Embryonic facial prominence (tissue), 1 donor: ENCODE measurements around the gene TRIP13.
"Not testable (repeated sequence)": the region's sequence is repeated elsewhere in the genome, so short reads cannot be mapped to it uniquely, and the experiment has no call there.

Experiments used
- DNase-seq: peaks from one replicate; pipeline ENCODE4 v3.0.0-alpha.2; 2016; ENCODE audit errors: extremely low spot score

Gene TRIP13

DNA sequence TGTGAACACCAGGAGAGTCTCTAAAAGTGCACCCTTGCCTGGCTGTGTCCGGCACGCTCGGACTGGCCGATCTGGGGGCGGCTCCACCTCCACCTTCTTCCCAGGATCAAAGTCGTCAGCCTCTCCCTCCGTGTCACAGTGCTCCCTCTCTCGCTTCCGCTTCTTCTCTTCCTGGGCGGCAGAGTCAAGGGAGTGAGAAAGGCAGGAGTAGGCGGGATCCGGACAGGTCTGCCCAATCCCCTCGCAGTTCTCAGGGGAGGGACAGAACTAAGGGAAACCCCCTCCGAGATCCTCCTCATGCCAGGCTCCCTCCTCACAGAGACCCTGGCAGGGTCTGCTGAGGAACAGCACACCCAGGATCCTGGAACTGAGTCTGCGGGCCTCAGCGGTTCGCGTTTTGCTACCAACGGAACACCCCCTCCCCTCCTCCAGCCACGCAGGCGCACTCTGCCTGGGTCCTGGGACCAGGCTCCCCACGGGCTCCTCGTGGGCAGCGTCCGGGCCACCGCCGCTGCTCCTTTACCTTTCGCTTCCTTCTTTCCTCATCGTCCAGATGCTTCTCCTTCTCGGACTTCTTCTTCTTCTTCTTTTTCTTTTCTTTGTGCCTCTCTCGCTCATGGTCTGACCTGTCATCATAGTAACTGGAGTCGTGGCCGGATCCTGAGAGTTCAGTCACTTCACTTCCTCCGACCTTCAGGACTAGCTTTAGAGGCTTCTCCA is 1.4 kb upstream of the TRIP13 start:
- no peak for DNase-seq

DNA sequence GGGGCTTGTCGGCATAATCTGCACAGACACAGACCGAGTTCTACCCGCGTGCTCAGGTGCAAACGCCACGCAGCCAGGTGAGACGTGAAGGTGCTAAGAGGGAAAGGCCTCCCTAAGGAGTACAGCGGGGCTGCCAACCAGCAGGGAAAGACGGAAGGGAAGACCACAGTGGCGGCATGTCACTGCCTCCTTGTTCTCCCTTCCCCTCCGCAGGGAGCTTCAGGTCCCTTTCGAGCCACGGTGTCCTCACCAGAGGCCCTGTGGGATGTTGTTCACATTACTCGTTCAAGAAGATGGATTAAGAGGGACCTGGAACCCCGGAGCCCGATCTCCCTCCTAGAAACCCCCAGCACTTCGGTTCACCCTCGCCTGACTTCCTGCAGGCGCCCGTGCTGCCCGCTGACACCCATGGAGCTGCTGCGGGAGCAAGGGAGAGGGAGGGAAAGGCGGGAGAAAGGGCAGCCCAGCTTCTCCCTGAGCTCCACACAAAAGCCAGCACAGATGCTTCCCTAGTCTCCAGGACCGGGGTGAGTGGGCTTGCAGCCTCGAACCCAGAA is 769 bp upstream of the TRIP13 start:
- DNase-seq = no peak

DNA sequence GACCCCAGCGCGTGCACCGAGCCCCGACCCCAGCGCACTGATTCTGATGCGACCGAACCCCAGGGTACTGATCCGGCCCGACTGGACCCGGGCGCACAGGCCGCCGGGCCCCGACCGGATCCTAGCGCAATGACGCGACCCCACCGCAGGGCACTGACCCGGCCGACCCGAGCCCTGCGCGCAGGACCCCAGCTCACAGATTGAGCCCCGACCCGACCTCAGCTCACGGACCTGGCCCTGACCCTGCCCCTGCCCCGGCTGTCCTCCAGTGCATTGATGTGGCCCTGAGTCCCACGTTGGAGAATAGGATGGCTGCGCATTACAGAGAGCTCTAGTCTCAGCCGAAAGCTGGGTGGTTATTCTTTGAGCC is 438 bp downstream of the TRIP13 start:
- no peak for DNase-seq

DNA sequence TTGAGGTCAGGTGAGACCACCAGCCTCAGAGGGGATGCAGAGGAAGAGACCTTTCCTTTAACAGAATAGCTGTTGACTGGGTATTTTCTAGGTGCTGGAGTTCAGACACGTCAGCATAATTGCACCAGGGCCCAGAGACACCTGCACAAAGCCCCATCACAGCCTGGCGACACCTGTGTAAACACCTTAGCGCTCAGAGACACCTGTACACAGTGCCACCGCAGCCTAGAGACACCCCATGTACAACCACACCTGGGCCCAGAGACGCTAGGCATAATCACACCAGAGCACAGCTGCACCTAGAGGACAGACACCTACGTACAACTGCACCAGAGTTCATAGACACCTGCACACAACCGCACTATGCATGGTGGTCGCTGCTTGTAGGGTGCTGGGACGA is 1.0 kb downstream of the TRIP13 start:
- DNase-seq = no peak

DNA sequence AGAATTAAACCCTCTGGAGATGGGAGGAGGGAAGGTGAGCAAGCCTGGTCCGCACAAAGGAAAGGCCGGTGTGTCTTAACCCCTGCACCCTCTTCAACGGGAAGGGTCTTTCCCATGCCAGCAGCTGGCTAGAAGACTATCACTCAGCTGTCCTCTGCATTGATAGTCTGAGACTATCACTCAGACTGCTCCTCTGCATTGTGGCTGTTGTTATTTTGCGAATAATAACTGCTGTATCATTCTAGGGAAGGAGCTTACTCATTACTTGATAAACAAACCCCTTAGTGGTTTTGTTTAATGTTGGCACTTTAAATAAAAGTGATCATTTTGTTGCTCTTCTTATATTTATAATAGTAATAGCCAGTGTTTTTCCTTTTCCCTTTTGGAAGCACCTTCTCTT is 8.1 kb downstream of the TRIP13 start:
- DNase-seq = no peak

DNA sequence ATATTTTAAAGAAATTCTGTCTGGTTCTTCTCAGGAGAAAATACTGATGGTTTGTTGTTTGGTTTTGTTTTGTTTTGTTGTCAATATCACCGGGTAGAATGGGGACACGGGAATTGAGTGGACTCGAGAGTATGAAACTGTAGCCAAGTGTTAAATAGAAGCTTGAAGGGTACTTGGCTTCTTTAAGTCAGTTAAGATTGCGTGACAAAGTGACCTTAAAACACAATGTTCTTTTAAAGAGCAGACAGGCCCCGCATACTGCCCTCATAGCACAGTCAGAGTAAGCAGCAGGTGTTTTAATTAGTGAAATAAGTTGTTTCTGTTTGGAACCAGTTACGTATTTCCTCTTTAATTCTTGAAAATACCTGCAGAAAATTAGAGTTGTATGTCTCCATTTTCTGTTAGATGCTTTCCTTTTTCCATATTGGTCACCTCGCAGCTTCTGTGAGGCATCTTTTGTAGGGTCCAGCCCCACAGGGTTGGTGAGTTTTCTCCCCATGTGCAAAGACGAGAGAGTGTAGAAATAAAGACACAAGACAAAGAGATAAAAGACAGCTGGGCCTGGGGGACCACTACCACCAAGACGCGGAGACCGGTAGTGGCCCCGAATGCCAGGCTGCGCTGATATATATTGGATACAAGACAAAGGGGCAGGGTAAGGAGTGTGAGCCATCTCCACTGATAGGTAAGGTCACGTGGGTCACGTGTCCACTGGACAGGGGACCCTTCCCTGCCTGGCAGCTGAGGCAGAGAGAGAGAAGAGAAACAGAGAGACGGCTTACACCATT is 9.6 kb downstream of the TRIP13 start:
- DNase-seq = no peak

DNA sequence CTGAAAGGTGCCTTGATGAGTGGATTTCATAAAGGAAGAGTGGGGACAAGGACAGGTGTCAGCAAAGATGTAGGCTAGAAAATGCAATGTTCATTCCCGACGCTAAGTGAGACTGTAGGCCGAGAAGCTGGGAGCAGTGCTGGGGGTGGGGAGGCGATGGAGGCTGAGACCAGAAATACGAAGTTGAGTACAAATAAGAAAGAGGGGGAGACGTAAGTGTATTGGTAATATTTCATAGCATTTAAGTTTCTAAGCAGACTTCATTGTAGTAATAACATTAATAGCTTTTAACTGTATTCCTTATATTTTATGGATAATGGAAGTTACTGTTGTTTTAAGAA is 11.0 kb downstream of the TRIP13 start:
- DNase-seq = no peak

DNA sequence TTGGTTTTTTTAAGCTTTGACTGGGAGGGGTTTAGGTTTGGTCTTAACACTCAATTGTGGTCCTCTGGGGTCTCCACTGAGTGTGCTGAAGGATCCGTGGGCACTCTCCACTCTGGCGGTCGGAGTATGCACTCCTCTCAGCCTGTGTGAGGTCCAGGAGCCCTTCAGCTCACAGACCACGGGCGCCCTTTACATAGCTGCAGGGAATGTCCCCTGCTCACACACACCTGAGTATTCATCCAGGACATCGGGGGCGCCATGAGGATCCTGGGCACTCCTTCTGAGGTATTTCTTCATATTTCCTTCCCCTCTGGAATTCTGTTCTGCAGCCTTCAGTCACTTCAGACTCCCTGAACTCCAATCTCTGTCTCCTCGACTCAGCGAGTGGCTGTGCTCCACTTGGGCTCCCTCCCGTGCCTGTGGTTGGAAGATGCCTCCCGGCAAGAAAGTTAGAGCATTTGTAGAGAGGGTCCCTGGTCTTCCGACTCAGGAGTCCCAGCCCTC is 12.5 kb downstream of the TRIP13 start:
- no peak for DNase-seq

DNA sequence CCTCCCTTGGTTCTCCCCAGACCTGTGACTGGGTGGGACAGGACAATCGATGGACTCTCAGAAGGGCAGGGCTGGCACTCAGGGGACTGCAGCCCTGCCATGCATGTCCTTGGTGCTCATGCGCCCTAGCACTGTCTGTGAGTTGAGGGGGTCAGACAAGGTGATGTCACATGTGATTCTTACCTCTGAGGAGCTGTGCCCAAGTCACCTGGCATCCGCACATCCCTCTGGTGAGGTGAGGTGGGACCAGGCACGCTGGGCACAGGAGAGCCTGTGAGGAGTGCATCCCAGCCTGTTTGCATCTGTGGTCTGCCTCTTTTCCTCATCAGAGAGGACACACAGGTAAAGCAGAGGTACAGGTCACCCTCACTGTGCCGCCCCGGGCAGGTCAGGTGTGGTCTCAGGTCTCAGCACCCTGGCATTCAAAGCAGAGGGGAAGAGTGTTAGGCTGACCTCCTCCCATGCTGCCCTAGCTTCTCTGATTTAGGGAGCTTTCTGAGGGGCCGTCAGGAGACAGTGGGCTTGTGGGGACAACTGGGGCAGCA is 14.8 kb downstream of the TRIP13 start:
- DNase-seq = no peak

DNA sequence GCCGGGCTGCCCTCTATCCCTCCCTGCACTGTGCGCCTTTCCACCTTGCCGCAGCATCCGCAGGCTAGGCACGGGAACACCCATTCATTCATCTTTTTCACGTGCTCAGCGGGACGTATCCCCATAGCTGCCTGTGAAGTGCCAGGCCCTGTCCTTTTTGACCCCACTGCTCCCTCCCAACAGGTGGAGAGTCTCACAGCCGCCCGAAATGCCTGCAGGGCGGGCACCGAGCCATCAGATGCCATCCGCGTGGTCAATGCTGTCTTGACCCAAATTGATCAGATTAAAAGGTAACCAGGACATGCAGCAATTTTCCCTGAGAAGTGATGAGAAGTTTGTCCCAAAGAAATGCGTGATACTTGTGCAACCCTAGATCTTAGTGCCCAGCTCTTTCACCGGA is 15.5 kb downstream of the TRIP13 start:
- no peak for DNase-seq

DNA sequence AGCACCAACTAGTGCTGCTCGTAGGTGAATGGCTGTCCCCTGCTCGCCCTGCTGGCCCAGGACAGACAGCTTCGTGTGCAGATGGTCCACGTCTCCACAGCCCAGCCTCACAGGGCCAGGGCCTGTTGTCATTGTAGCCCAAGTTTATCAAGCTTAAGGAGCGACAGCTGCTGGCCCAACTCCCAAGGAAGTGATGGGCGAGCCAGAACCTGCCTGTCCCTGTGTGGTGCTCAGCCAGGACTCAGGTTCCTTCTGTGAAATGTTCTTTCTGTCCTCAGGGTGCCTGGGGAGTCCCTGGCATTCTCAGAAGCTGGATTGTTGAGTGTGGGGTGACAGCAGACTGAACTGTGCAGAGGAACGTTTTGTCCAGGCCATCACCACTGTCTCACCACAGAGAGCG is 16.4 kb downstream of the TRIP13 start:
- DNase-seq = no peak

DNA sequence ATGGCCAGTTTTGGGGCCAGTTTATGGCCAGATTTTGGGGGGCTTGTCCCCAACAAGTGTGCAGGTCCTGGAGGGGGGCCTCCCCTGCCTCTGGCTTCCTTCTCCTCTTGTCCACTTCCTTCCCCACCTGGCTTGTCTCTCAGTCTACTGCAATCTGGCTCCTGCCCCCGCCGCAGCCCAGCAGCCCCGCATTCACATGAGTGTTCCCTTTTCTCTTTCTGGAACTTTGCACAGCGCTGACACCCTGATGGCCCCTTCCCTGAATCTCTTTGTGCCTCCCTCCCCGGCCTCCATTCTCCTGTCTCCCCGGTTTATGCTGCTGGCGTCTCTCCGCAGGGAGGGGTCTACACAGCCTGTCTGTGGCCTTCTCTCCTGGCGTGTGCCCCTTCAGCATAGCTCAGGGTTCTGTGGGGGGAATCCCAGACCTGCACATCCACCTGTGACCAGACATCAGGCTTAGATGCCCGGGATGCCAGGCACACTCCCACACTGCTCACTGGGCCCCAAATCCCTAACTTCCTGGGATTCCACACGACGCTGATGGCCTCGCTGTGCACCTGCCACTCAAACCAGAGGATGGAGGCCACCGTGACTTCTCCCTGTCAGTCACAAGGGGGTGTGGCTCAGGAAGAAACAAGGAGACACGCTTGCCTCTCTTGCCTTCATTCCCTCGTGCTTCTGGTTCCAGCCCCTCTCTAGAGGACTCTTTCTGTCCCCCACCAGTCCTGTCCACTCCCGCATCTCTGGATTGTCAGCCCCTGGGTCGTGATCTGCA is 17.5 kb downstream of the TRIP13 start:
- DNase-seq = no peak

DNA sequence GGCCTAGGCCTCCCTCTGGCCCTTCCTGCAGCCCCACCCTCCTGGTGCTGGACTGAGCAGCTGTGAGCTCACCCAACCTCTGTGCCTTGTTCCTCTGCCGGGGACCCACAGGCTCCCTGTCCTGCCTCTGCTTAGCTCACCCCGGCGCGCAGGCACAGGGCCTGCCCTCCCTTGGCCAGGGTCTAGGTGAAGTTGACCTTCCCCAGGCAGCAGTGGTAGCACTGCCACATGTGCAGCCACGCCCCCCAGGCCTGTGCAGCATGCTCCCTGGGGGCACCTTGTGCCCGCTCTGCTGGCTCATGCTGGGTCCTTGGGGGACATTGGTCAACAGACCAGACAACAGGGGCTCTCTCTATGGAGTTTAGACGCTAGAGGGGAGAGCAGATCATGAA is 18.1 kb downstream of the TRIP13 start:
- no peak for DNase-seq

DNA sequence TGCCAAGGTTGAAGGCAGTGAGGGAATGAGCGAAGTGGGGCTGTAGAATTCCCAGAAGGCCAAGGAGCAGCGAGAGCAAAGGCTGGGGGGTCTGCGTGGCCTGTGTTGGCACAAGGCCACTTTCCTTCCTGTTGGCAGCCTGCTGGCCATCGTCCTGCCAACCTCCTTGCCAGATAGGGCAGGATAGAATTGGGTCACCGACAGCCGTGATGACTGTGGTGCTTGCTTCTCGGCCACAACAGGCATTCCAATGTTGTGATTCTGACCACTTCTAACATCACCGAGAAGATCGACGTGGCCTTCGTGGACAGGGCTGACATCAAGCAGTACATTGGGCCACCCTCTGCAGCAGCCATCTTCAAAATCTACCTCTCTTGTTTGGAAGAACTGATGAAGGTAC is 18.9 kb downstream of the TRIP13 start:
- no peak for DNase-seq

DNA sequence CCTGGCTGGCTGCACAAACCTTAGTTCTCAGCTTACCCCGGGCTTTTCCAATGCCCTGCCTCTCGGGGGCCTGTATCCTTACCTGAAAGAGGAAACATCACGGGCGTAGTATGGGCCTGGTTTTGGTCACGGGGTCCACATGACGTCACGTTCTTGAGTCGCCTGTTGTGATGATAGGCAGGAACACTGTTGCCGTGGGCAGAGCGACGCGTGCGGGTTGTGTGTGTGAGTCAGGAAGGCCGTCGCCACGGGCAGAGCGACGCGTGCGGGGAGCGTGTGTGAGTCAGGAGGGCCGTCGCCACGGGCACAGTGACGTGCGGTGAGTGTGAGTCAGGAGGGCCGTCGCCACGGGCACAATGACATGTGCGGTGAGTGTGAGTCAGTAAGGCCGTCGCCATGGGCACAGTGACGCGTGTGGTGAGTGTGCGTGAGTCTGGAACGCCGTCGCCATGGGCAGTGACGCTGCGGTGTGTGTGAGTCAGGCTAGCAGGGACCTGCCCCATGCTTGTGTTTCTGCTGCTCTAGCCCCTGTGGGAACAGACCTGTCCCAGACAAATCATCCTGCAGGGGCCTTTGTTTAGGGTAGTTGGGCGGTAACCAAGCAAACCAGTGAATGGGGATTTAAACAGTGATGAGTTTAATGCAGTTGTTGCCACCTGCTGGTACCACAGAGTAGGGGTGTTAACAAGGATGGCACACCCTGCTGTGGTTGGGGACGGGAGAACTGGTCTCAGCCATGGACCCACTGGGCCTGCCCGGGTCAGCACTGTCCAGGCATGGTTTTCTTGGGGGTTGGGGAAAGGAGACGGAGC is 19.8 kb downstream of the TRIP13 start:
- no peak for DNase-seq

DNA sequence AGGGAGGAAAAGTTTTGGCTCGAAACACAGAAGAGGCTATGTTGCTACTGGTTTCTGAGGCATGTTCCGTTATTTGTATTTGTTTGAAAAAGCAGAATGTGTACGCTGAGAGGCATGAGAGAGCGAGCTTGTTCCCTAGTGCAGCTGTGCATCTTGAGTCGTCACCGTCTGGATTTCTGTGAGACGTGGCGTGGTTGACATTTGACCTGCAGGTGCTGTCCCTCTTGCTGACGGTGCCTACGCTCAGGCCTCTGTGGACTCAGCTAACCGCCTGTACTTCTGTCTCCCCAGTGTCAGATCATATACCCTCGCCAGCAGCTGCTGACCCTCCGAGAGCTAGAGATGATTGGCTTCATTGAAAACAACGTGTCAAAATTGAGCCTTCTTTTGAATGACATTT is 21.5 kb downstream of the TRIP13 start:
- DNase-seq = no peak

DNA sequence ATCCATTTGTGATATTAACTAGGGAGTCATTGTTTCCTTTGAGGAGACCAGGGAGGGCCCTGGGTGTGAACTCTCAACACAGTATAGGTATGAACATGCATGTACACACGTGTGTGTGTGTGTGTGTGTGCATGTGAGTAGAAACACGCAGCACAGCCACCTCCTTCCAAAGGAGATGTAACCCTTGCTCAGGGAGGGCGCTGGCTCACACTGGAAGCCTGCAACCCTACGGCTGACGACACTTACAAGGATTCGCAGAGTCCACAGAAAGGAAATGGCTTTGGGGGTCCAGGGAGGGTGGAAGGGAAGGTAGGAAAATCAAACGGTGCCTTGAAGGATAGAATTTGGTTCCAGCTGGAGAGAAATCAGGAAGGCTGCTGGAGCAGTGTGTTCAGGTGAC is 21.9 kb downstream of the TRIP13 start:
- DNase-seq = no peak

DNA sequence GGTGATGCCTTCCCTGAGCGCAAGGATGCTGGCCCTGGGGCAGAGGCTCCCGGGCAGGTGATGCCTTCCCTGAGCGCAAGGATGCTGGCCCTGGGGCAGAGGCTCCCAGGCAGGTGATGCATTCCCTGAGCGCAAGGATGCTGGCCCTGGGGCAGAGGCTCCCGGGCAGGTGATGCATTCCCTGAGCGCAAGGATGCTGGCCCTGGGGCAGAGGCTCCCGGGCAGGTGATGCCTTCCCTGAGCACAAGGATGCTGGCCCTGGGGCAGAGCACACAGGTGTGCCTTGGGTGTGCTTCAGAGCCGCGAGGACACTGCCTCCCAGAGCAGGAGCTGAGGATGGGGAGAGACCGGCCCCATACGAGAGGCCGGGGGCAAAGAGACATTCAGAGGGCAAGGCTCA is 22.7 kb downstream of the TRIP13 start:
- DNase-seq = not testable (repeated sequence)

DNA sequence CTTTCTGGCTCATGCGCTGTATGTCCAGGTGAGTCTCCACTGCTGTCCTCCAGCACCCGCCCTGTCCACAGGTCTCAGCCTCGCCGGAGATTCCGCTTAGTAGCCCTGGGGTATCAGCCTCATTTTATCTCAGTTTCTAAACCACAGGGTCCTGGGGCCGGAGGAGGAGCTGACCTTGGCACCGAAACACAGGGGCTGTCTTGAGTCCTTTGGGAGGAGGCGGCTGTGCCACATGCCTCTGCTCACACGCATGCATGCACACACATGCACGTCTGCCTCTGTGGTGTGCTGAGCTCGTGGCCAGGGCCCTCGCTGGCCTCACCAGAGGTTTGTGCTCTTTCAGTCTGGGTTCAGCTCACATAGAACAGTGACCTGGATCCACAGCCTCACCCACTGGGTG is 23.3 kb downstream of the TRIP13 start:
- DNase-seq = no peak

DNA sequence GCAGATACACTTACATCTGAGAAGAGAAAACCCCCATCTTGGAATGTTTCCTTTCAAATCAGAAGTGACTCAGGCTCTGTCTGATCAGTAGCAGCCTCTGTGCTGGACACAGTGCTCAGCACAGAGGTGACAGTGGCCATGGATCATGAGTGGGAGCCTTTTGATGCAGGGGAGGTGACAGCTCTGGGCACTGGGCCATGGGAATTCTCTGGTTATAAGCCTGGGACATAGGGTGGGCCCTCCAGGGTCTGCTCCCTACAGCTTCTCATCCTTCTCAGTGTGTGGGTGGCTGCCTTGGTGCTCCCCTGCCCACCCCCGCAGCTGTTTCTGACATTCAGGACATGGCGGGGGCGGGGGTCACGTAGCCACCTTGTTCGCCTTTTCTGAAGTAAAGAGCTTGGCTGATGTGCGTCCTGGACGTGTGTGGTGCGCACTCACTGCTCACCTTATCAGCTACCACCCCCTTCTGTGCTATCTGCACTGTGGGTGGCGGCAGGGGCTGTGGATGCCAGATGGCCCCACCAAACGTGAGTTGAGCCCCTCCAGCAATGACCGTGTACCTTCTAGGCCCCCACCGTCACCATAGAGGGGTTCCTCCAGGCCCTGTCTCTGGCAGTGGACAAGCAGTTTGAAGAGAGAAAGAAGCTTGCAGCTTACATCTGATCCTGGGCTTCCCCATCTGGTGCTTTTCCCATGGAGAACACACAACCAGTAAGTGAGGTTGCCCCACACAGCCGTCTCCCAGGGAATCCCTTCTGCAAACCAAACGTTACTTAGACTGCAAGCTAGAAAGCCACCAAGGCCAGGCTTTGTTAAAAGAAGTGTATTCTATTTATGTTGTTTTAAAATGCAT is 24.0 kb downstream of the TRIP13 start:
- no peak for DNase-seq
